ENCODE measurements around the gene TIAM1.

- TF ChIP-seq, protein P1, sequence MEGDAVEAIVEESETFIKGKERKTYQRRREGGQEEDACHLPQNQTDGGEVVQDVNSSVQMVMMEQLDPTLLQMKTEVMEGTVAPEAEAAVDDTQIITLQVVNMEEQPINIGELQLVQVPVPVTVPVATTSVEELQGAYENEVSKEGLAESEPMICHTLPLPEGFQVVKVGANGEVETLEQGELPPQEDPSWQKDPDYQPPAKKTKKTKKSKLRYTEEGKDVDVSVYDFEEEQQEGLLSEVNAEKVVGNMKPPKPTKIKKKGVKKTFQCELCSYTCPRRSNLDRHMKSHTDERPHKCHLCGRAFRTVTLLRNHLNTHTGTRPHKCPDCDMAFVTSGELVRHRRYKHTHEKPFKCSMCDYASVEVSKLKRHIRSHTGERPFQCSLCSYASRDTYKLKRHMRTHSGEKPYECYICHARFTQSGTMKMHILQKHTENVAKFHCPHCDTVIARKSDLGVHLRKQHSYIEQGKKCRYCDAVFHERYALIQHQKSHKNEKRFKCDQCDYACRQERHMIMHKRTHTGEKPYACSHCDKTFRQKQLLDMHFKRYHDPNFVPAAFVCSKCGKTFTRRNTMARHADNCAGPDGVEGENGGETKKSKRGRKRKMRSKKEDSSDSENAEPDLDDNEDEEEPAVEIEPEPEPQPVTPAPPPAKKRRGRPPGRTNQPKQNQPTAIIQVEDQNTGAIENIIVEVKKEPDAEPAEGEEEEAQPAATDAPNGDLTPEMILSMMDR (IDR thresholded peaks at IDR 0.05): no peak
- TF ChIP-seq POLR2A (IDR thresholded peaks at IDR 0.05): no peak
These were observed 5.1 kb downstream of the TIAM1 start for GRCh38 chr21:31338908-31339368.
